Mesothelial cell of epicardium (in vitro differentiated cells): Measurements from ENCODE around the gene ATP2C1. TPM values are rescaled to one million over a fixed set of nuclear protein-coding genes. Genes with fewer than 3 reads are reported as not detected.

Experiments
- DNase-seq, 2 experiments: peaks; one replicate each; pipeline ENCODE4 v3.0.0; 2021; ENCODE audit warnings: low spot score in 2 of 2; ENCODE audit not compliant: unreplicated experiment in 2 of 2
- H3K27ac Mint-ChIP-seq: 2 replicates; pipeline ENCODE4 v1.8.0; 2021; ENCODE audit warnings: mixed read lengths
- H3K27me3 Mint-ChIP-seq: 2 replicates; pipeline ENCODE4 v1.8.0; 2021; ENCODE audit warnings: low read depth, mixed read lengths
- H3K36me3 Mint-ChIP-seq: 2 replicates; pipeline ENCODE4 v1.8.0; 2021; ENCODE audit warnings: mixed read lengths
- H3K4me1 Mint-ChIP-seq: 2 replicates; pipeline ENCODE4 v1.8.0; 2021; ENCODE audit warnings: mixed read lengths
- H3K4me3 Mint-ChIP-seq: 2 replicates; pipeline ENCODE4 v1.8.0; 2021; ENCODE audit warnings: mild to moderate bottlenecking, moderate library complexity, mixed read lengths
- H3K9me3 Mint-ChIP-seq: 2 replicates; pipeline ENCODE4 v1.8.0; 2021; ENCODE audit warnings: mixed read lengths
- total RNA-seq: library from RNA; stranded (reverse); gene quantifications from 3 replicates; pipeline ENCODE4 v1.2.1, GENCODE V29; 2021
- TF ChIP-seq, protein P1 (sequence below): fragments of 200-600 bp; sonication (generic); IDR thresholded peaks from one replicate; pipeline ENCODE4 v1.5.0; 2021; ENCODE audit warnings: antibody characterized with exemption; ENCODE audit not compliant: unreplicated experiment

ATP2C1 gene
- total RNA-seq, 1 donor from 2014 or later, result 88.8 TPM

DNA sequence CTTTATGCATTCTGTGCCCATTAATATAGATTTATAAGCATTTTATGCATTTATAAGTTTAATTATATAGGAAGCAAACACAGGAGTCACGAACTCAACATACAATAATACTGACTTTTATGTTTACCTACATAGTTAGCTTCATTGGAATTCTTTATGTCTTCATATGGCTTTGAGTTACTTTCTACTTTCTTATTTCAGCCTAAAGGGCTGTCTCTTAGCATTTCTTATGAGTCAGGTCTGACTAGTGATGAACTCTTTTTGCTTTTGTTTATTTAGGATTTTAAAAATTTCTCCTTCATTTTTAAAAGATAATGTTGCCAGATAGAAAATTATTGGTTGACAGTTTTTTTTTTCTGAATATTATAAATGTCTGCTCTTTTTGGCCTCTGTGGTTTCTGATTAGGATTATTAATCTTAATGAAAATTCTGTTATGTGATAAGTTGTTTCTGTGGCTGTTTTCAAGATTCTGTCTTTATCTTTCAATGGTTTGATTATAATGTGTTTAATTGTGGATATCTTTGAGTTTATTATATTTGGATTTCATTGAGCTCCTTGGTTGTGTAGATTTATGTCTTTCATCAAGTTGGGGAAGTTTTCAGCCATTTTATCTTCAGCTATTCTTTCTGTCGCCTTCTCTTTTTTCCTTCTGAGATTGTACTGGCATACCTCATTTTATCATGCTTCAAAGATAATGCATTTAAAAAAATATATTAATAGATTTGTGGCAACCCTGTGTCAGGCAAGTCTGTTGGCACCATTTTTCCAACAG lies 54.3 kb downstream of the ATP2C1 start:
- peaks cover 24% of the 10 kb centered on the region for H3K9me3 Mint-ChIP-seq
- peaks cover 49% of the 10 kb centered on the region for H3K36me3 Mint-ChIP-seq
- no peaks in the 10 kb centered on the region for H3K4me1 Mint-ChIP-seq
- DNase-seq, result no peak
- no peak overlapping the region for H3K4me3 Mint-ChIP-seq
- no peak overlapping the region for H3K27ac Mint-ChIP-seq
- H3K27me3 Mint-ChIP-seq, result no peaks in the 10 kb centered on the region
- TF ChIP-seq, protein P1, sequence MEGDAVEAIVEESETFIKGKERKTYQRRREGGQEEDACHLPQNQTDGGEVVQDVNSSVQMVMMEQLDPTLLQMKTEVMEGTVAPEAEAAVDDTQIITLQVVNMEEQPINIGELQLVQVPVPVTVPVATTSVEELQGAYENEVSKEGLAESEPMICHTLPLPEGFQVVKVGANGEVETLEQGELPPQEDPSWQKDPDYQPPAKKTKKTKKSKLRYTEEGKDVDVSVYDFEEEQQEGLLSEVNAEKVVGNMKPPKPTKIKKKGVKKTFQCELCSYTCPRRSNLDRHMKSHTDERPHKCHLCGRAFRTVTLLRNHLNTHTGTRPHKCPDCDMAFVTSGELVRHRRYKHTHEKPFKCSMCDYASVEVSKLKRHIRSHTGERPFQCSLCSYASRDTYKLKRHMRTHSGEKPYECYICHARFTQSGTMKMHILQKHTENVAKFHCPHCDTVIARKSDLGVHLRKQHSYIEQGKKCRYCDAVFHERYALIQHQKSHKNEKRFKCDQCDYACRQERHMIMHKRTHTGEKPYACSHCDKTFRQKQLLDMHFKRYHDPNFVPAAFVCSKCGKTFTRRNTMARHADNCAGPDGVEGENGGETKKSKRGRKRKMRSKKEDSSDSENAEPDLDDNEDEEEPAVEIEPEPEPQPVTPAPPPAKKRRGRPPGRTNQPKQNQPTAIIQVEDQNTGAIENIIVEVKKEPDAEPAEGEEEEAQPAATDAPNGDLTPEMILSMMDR, result no peak

GRCh38 chr3:130948929-130949328 lies 55.0 kb downstream of the ATP2C1 start:
- Mint-ChIP-seq H3K4me1 (no peaks in the 10 kb centered on the region), H3K27me3 (no peaks in the 10 kb centered on the region), H3K36me3 (peaks cover 55% of the 10 kb centered on the region), H3K9me3 (peaks cover 24% of the 10 kb centered on the region), H3K4me3 (no peak overlapping the region), H3K27ac (no peak overlapping the region)
- TF ChIP-seq, protein P1, result no peak
- no peak for DNase-seq

DNA sequence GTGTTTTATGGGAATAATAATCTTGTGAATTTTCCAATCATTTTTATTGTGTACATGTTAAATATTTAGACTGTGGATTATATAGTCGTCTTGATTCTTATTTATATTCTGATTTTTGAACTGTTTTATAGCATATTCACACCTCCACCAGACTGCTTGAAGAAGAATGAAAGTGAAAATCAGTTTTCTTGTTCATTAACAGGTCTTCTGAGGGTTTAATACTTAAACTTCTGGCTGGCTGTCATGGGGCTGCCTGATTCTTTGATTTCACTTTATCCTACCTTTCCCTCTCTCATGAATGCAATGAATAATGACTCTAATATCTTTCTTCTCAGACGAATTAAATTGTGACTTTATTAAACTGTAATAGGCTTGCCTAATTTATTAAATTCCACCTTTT lies 56.2 kb downstream of the ATP2C1 start:
- Mint-ChIP-seq H3K27ac (no peak overlapping the region), H3K4me1 (no peaks in the 10 kb centered on the region), H3K36me3 (peaks cover 57% of the 10 kb centered on the region), H3K4me3 (no peak overlapping the region), H3K27me3 (no peaks in the 10 kb centered on the region), H3K9me3 (peaks cover 24% of the 10 kb centered on the region)
- TF ChIP-seq, protein P1, result no peak
- no peak for DNase-seq

GRCh38 chr3:130950641-130951040 lies 56.8 kb downstream of the ATP2C1 start:
- no peaks in the 10 kb centered on the region for H3K27me3 Mint-ChIP-seq
- DNase-seq, result no peak
- H3K36me3 Mint-ChIP-seq, result peaks cover 56% of the 10 kb centered on the region
- no peak overlapping the region for H3K27ac Mint-ChIP-seq
- no peaks in the 10 kb centered on the region for H3K4me1 Mint-ChIP-seq
- TF ChIP-seq, protein P1, result no peak
- peaks cover 22% of the 10 kb centered on the region for H3K9me3 Mint-ChIP-seq
- no peak overlapping the region for H3K4me3 Mint-ChIP-seq

DNA sequence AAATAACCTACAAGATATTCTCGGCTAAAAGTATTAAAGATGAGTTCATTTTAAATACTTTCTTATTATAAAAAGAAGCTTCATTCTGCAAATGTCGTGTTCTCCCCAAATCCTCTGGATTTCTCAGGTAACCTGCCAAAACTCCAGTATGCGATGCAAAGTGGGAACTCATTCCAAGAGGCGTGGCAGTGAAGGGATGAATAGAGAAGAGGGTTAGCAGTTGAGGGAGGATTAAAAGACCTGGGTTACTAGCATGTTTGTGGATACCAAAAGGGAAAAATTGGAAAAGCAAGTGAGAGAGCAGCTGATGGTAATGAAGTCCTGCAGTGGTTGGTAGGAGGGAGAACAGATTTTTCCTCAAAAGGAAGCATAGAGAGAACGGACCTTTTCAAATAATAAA lies 61.6 kb downstream of the ATP2C1 start:
- no peak overlapping the region for H3K4me3 Mint-ChIP-seq
- no peak for DNase-seq
- H3K9me3 Mint-ChIP-seq, result no peaks in the 10 kb centered on the region
- no peak overlapping the region for H3K27ac Mint-ChIP-seq
- H3K4me1 Mint-ChIP-seq, result peaks cover 7% of the 10 kb centered on the region
- TF ChIP-seq, protein P1, result no peak
- peaks cover 32% of the 10 kb centered on the region for H3K36me3 Mint-ChIP-seq
- H3K27me3 Mint-ChIP-seq, result no peaks in the 10 kb centered on the region
